EH (cell line): ENCODE measurements around the gene MRPL54.

Experiments
- DNase-seq: peaks from one replicate; pipeline ENCODE4 v3.0.0-alpha.2; 2015; ENCODE audit warnings: low read depth

Gene MRPL54

GRCh38 chr19:3785451-3785937 lies 23.0 kb downstream of the MRPL54 start:
- no peak for DNase-seq

- no peak for DNase-seq
Measured at GRCh38 chr19:3785938-3786824, 23.7 kb downstream of the MRPL54 start, which contains the start of gene MATK. Gene MATK (minus strand): TSS chr19:3786381. CDS start chr19:3785135, 1,246 bp downstream.

- DNase-seq = no peak
Measured at GRCh38 chr19:3788996-3789778, 26.7 kb downstream of the MRPL54 start.

GRCh38 chr19:3790209-3790734 lies 27.8 kb downstream of the MRPL54 start:
- DNase-seq = no peak

- no peak for DNase-seq
Measured at GRCh38 chr19:3790941-3791340, 28.5 kb downstream of the MRPL54 start.

- no peak for DNase-seq
Measured at GRCh38 chr19:3792114-3792513, 29.6 kb downstream of the MRPL54 start.

GRCh38 chr19:3793799-3794198 lies 31.3 kb downstream of the MRPL54 start:
- no peak for DNase-seq

GRCh38 chr19:3796358-3796757 lies 33.9 kb downstream of the MRPL54 start:
- no peak for DNase-seq

GRCh38 chr19:3798137-3798536 lies 35.7 kb downstream of the MRPL54 start:
- no peak for DNase-seq

- no peak for DNase-seq
Measured at GRCh38 chr19:3800996-3801395, 38.5 kb downstream of the MRPL54 start.

GRCh38 chr19:3801412-3802096 lies 39.1 kb downstream of the MRPL54 start:
- DNase-seq = peak; percentile 33

- DNase-seq = no peak
Measured at GRCh38 chr19:3803114-3803888, 40.8 kb downstream of the MRPL54 start.

- no peak for DNase-seq
Measured at GRCh38 chr19:3803986-3804385, 41.5 kb downstream of the MRPL54 start.

- no peak for DNase-seq
Measured at GRCh38 chr19:3804429-3804828, 41.9 kb downstream of the MRPL54 start.

- no peak for DNase-seq
Measured at GRCh38 chr19:3805859-3806258, 43.4 kb downstream of the MRPL54 start.

GRCh38 chr19:3807131-3807480 lies 44.6 kb downstream of the MRPL54 start:
- no peak for DNase-seq

- DNase-seq = no peak
Measured at GRCh38 chr19:3807574-3808354, 45.3 kb downstream of the MRPL54 start.

- DNase-seq = no peak
Measured at GRCh38 chr19:3808420-3809143, 46.1 kb downstream of the MRPL54 start.

GRCh38 chr19:3809881-3810707 lies 47.6 kb downstream of the MRPL54 start:
- no peak for DNase-seq
